GM23338 (cell line): ENCODE results near the gene YPEL2. TPM values are rescaled to one million over a fixed set of nuclear protein-coding genes. Genes with fewer than 3 reads are reported as not detected.

ENCODE experiments used
- ATAC-seq: fragments of 200-7000 bp; cut with Tn5 transposase; 3 replicates; pipeline ENCODE4 v1.9.1; 2020
- DNase-seq: peaks from one replicate; pipeline ENCODE4 v3.0.0-alpha.2; 2015; ENCODE audit warnings: low spot score
- H2AFZ ChIP-seq: fragments of 200-600 bp; sonication (generic); 2 replicates; pipeline ENCODE4 v1.8.0; 2016; ENCODE audit warnings: antibody characterized with exemption, mild to moderate bottlenecking, moderate library complexity
- H3F3A ChIP-seq: fragments of 200-600 bp; sonication (generic); replicated peaks from 2 replicates; pipeline ENCODE4 v1.8.0; 2017; ENCODE audit warnings: antibody characterized with exemption, mixed run types, low read depth
- H3K27ac ChIP-seq: fragments of 200-600 bp; sonication (generic); 2 replicates; pipeline ENCODE4 v1.6.1; 2016; ENCODE audit warnings: low read depth
- H3K27me3 ChIP-seq: fragments of 200-600 bp; sonication (generic); 2 replicates; pipeline ENCODE4 v1.8.0; 2016; ENCODE audit warnings: mild to moderate bottlenecking, mixed run types, moderate library complexity; ENCODE audit not compliant: insufficient read depth
- H3K36me3 ChIP-seq: fragments of 200-600 bp; sonication (generic); 2 replicates; pipeline ENCODE4 v1.8.0; 2016; ENCODE audit warnings: mild to moderate bottlenecking; ENCODE audit not compliant: insufficient read depth
- H3K4me1 ChIP-seq: fragments of 200-600 bp; sonication (generic); 2 replicates; pipeline ENCODE4 v1.8.0; 2016; ENCODE audit warnings: mild to moderate bottlenecking, moderate library complexity; ENCODE audit not compliant: insufficient read depth
- H3K4me2 ChIP-seq: fragments of 200-600 bp; sonication (generic); 2 replicates; pipeline ENCODE4 v1.7.1; 2017; ENCODE audit warnings: mixed run types
- H3K4me3 ChIP-seq: fragments of 200-600 bp; sonication (generic); 2 replicates; pipeline ENCODE4 v1.6.1; 2016; ENCODE audit warnings: mixed run types
- H3K79me2 ChIP-seq: fragments of 200-600 bp; sonication (generic); replicated peaks from 2 replicates; pipeline ENCODE4 v1.8.0; 2017; ENCODE audit warnings: mild to moderate bottlenecking; ENCODE audit not compliant: insufficient read depth
- H3K9me2 ChIP-seq: fragments of 200-600 bp; sonication (generic); 2 replicates; pipeline ENCODE4 v1.8.0; 2017; ENCODE audit not compliant: insufficient read depth
- H4K20me1 ChIP-seq: fragments of 200-600 bp; sonication (generic); replicated peaks from 2 replicates; pipeline ENCODE4 v1.8.0; 2017; ENCODE audit warnings: mild to moderate bottlenecking; ENCODE audit not compliant: insufficient read depth
- H3K27ac Mint-ChIP-seq: 2 replicates; pipeline ENCODE4 v1.8.0; 2020; ENCODE audit warnings: inconsistent platforms, mild to moderate bottlenecking, moderate library complexity, mixed read lengths
- H3K27me3 Mint-ChIP-seq: 3 replicates; pipeline ENCODE4 v1.8.0; 2022; ENCODE audit warnings: low read depth, mild to moderate bottlenecking, moderate library complexity, mixed read lengths, inconsistent platforms; ENCODE audit not compliant: insufficient read depth, poor library complexity
- H3K36me3 Mint-ChIP-seq: 3 replicates; pipeline ENCODE4 v1.8.0; 2021; ENCODE audit warnings: low read depth, mild to moderate bottlenecking, inconsistent platforms, moderate library complexity, mixed read lengths
- H3K4me1 Mint-ChIP-seq: 3 replicates; pipeline ENCODE4 v1.8.0; 2020; ENCODE audit warnings: mild to moderate bottlenecking, inconsistent platforms, mixed read lengths
- H3K4me3 Mint-ChIP-seq: 3 replicates; pipeline ENCODE4 v1.8.0; 2021; ENCODE audit warnings: moderate library complexity, mild to moderate bottlenecking, inconsistent platforms, mixed read lengths
- H3K9me3 Mint-ChIP-seq: 3 replicates; pipeline ENCODE4 v1.8.0; 2020; ENCODE audit warnings: moderate library complexity, mild to moderate bottlenecking, inconsistent platforms, mixed read lengths
- CREB1 ChIP-seq: fragments of 250-450 bp; sonication (Bioruptor Pico); IDR thresholded peaks from 2 replicates; pipeline ENCODE4 v1.5.0; 2020; ENCODE audit warnings: low read depth, mild to moderate bottlenecking, moderate library complexity
- EZH2 ChIP-seq: fragments of 200-600 bp; sonication (generic); IDR thresholded peaks from one replicate; pipeline ENCODE4 v1.8.0; 2017; ENCODE audit warnings: antibody characterized with exemption, mild to moderate bottlenecking, low read depth; ENCODE audit not compliant: unreplicated experiment
- EZH2phosphoT487 ChIP-seq: fragments of 200-600 bp; sonication (generic); IDR thresholded peaks from one replicate; pipeline ENCODE4 v1.8.1; 2018; ENCODE audit warnings: antibody characterized with exemption; ENCODE audit not compliant: unreplicated experiment
- NANOG ChIP-seq: IDR thresholded peaks from 2 replicates; pipeline ENCODE4 v1.6.1; 2016; ENCODE audit warnings: antibody characterized with exemption, borderline replicate concordance
- STAT1 ChIP-seq: IDR thresholded peaks from one replicate; pipeline ENCODE4 v1.6.1; 2016; ENCODE audit warnings: antibody characterized with exemption; ENCODE audit not compliant: unreplicated experiment
- ZNF114 ChIP-seq: fragments of 250-450 bp; sonication (Bioruptor Pico); IDR thresholded peaks from 2 replicates; pipeline ENCODE4 v1.5.0; 2020; ENCODE audit warnings: mild to moderate bottlenecking, moderate library complexity
- ZNF331 ChIP-seq: fragments of 250-450 bp; sonication (Bioruptor Pico); IDR thresholded peaks from 2 replicates; pipeline ENCODE4 v1.5.0; 2020; ENCODE audit warnings: low read depth, mild to moderate bottlenecking, moderate library complexity
- polyA plus RNA-seq: library from polyadenylated mRNA; unstranded; fragments of >200 nt; fragmentation: Nextera tagmentation; extraction: Ambion mirVana; gene quantifications from 2 replicates; pipeline ENCODE4 v1.2.1, GENCODE V29; 2016
- total RNA-seq: library from RNA; depleted of rRNA; stranded (reverse); fragments of >200 nt; shearing (Covaris generic); gene quantifications from 2 replicates; pipeline ENCODE4 v1.2.3, GENCODE V29; 2014
- TF ChIP-seq, protein P1 (sequence below): IDR thresholded peaks from 2 replicates; pipeline ENCODE4 v1.6.1; 2016; ENCODE audit warnings: antibody characterized with exemption
- TF ChIP-seq, protein P2 (sequence below): IDR thresholded peaks from one replicate; pipeline ENCODE4 v1.6.1; 2018; ENCODE audit warnings: antibody characterized with exemption; ENCODE audit not compliant: unreplicated experiment
- TF ChIP-seq, protein P3 (sequence below), 2 experiments: fragments of 200-600 bp in 1 of 2; sonication (generic) in 1 of 2; conservative IDR thresholded peaks; 2 replicates each; pipeline versions ENCODE4 v1.5.1 to v1.6.1; 2016 to 2017; ENCODE audit warnings: antibody characterized with exemption in 2 of 2, low read depth in 2 of 2, mild to moderate bottlenecking in 2 of 2, moderate library complexity in 1 of 2

The YPEL2 gene
- total and polyA plus RNA-seq, 2 experiments from 2014 or later = 4.1 to 5.2 TPM

- no peak for TF ChIP-seq STAT1
- no peak for TF ChIP-seq ZNF114 (CRISPR knock-in tag)
- no peak for TF ChIP-seq ZNF331 (CRISPR knock-in tag)
- TF ChIP-seq, protein P1, sequence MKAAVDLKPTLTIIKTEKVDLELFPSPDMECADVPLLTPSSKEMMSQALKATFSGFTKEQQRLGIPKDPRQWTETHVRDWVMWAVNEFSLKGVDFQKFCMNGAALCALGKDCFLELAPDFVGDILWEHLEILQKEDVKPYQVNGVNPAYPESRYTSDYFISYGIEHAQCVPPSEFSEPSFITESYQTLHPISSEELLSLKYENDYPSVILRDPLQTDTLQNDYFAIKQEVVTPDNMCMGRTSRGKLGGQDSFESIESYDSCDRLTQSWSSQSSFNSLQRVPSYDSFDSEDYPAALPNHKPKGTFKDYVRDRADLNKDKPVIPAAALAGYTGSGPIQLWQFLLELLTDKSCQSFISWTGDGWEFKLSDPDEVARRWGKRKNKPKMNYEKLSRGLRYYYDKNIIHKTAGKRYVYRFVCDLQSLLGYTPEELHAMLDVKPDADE = no peak
- TF ChIP-seq, protein P2, sequence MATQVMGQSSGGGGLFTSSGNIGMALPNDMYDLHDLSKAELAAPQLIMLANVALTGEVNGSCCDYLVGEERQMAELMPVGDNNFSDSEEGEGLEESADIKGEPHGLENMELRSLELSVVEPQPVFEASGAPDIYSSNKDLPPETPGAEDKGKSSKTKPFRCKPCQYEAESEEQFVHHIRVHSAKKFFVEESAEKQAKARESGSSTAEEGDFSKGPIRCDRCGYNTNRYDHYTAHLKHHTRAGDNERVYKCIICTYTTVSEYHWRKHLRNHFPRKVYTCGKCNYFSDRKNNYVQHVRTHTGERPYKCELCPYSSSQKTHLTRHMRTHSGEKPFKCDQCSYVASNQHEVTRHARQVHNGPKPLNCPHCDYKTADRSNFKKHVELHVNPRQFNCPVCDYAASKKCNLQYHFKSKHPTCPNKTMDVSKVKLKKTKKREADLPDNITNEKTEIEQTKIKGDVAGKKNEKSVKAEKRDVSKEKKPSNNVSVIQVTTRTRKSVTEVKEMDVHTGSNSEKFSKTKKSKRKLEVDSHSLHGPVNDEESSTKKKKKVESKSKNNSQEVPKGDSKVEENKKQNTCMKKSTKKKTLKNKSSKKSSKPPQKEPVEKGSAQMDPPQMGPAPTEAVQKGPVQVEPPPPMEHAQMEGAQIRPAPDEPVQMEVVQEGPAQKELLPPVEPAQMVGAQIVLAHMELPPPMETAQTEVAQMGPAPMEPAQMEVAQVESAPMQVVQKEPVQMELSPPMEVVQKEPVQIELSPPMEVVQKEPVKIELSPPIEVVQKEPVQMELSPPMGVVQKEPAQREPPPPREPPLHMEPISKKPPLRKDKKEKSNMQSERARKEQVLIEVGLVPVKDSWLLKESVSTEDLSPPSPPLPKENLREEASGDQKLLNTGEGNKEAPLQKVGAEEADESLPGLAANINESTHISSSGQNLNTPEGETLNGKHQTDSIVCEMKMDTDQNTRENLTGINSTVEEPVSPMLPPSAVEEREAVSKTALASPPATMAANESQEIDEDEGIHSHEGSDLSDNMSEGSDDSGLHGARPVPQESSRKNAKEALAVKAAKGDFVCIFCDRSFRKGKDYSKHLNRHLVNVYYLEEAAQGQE = no peak
- TF ChIP-seq EZH2 = no peak
- TF ChIP-seq, protein P3, sequence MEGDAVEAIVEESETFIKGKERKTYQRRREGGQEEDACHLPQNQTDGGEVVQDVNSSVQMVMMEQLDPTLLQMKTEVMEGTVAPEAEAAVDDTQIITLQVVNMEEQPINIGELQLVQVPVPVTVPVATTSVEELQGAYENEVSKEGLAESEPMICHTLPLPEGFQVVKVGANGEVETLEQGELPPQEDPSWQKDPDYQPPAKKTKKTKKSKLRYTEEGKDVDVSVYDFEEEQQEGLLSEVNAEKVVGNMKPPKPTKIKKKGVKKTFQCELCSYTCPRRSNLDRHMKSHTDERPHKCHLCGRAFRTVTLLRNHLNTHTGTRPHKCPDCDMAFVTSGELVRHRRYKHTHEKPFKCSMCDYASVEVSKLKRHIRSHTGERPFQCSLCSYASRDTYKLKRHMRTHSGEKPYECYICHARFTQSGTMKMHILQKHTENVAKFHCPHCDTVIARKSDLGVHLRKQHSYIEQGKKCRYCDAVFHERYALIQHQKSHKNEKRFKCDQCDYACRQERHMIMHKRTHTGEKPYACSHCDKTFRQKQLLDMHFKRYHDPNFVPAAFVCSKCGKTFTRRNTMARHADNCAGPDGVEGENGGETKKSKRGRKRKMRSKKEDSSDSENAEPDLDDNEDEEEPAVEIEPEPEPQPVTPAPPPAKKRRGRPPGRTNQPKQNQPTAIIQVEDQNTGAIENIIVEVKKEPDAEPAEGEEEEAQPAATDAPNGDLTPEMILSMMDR (conservative IDR thresholded peaks at IDR 0.05; ENCODE audit: low read depth in 2 of 2) = no peak
These were observed 47.1 kb upstream of the YPEL2 start (continued) for GRCh38 chr17:59284317-59284716.

GRCh38 chr17:59287452-59287851 is 44.0 kb upstream of the YPEL2 start:
- Histone ChIP-seq H3K79me2 (no peaks in the 10 kb centered on the region), H3K4me3 (no peak overlapping the region), H3K4me2 (no peak overlapping the region), H4K20me1 (no peaks in the 10 kb centered on the region), H3K27me3 (peaks cover 30% of the 10 kb centered on the region), H2AFZ (no peak overlapping the region), H3F3A (no peaks in the 10 kb centered on the region), H3K4me1 (peaks cover 6% of the 10 kb centered on the region; the same call in 1 of the 2 replicates), H3K9me2 (no peaks in the 10 kb centered on the region), H3K27ac (no peak overlapping the region), H3K36me3 (no peaks in the 10 kb centered on the region)
- Mint-ChIP-seq H3K9me3 (0 out of 3 replicates have a peak, but pooled peaks cover 3% of the 10 kb centered on the region), H3K4me3 (no peak overlapping the region), H3K27me3 (peaks cover 10% of the 10 kb centered on the region), H3K27ac (no peak overlapping the region), H3K4me1 (peaks cover 15% of the 10 kb centered on the region), H3K36me3 (no peaks in the 10 kb centered on the region)
- ATAC-seq = no peak
- DNase-seq = no peak
- TF ChIP-seq STAT1 (no peak), EZH2 (no peak), ZNF331 (CRISPR knock-in tag) (no peak), CREB1 (CRISPR knock-in tag) (no peak), EZH2phosphoT487 (no peak), NANOG (no peak)
- TF ChIP-seq, protein P1 = no peak
- TF ChIP-seq, protein P2 = no peak
- TF ChIP-seq, protein P3 (conservative IDR thresholded peaks at IDR 0.05; ENCODE audit: low read depth in 2 of 2) = no peak
